ENCODE data around the gene PDE1C.

The PDE1C gene

DNA sequence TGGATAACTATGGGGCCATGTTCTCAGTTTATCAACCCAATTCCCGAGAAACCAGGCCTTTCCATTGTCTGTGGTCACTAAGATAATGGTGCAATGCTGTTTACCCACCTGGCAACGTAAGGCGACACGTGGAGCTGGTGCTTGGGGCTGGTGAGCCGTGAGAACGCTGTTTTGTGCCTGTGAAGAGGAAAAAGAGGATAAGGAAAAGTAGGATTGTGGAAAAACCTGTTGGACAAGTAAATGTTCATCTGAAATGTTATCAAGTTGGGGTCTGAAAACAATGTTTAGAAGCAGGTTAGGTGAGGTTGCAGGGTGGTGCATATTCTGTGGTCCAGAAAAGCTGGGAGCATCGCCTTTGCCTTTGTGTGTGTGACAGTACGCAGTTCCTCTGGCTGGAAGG lies 294.7 kb downstream of the PDE1C start:
- no peak for DNase-seq (ENCODE audit: low spot score)

DNA sequence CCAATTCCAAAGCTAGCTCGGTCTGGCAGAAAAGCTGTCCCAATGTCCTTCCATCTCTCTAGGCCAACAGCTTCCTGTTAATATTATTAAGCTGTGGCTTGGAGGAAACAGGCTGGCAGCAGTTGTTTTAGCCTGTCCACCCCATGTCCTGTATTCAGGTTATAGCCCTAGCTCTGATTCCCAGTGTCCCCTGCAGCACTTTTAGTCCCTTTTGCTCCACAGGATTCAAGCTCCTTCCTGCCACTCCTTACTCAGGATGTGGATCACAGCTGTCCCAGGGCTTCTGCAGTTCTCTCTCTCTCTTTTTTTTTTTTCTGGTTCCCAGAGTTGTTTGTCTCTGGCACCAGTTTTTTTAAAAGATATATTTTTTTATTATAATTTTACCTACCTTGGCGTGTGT lies 298.0 kb downstream of the PDE1C start:
- DNase-seq (ENCODE audit: low spot score) = no peak

DNA sequence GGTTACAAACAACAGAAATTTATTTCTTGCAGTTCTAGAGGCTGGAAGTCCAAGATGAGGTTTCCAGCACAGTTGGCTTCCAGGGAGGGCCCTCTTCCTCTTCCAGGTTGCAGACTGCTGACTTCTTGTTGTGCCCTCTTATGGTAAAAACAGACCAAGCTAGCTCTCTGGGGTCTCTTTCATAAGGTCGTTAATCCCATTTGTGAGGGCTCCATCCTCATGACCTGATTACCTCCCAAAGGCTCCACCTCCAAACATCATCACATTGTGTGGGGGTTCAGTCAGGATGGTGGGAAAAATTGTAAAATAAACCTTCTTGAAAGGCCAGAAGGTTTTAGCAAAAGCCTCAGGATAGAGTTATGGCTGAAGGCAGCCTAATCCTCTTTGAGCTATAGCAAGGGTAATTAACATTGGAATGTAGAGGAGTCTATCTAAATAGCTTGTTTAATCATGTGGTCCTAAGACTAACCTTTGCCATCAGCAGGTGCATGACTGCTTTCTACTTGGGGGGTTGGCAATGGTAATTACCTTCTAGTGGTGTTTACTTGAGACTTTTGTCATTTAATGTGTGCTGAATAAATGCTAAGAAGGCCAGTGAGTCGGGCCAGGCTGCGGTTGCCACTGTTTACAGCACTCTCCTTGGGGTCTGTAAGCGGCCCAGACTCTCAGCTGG lies 302.4 kb downstream of the PDE1C start:
- no peak for DNase-seq (ENCODE audit: low spot score)

DNA sequence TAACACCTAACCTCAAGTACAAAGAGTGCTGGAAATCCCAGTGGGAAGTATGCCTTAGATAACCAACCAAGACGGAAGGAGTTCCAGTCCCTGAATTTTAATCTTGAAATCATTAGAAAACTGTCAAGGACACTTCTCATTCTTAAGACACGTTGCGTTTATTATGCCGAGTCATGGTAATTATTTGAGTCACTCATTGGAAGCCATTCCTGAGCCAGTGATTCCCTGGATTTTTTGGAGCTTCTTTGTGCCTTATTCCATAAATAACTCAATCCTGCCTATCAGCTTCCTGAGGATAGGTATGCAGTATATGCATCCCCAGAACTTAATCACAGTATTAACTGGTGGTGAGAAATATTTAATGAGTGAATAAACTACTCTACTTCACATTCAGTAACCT lies 305.7 kb downstream of the PDE1C start:
- no peak for DNase-seq (ENCODE audit: low spot score)

DNA sequence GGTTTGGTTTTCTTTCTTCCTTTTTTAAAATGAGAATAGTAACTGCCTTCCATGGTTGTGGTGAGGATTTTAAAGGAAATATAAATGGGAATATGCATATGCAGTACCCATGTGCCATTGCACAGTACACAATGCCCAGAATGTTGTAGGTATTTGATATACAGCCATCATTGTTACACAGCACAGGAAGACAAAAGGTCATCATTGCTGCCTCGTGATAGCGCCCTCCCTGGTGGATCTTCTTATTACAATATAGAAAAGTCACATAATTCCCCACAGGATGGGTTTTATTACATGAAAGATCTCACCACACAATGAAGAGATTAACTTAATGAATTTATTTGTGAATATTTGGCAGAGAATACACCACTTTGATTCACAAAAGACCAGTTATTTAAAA lies 306.7 kb downstream of the PDE1C start:
- no peak for DNase-seq (ENCODE audit: low spot score)

DNA sequence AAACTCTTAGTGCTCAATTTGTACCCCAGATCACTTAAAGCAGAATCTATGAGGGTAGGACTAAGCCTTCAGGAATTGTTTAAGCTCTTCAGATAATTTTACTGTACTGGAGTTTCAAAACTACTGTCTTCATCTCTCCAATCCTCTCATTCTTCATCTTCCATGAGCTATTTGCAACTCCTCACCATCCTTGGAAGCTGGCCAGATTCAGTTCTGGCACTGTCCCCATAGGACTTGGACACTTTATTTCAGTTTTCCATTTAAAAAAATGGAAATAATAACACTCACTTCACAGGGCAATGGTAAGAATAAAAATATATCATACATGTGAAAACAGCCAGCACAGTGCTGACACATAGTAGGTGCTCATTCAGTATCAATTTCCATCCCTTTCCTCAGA lies 308.6 kb downstream of the PDE1C start:
- no peak for DNase-seq (ENCODE audit: low spot score)

DNA sequence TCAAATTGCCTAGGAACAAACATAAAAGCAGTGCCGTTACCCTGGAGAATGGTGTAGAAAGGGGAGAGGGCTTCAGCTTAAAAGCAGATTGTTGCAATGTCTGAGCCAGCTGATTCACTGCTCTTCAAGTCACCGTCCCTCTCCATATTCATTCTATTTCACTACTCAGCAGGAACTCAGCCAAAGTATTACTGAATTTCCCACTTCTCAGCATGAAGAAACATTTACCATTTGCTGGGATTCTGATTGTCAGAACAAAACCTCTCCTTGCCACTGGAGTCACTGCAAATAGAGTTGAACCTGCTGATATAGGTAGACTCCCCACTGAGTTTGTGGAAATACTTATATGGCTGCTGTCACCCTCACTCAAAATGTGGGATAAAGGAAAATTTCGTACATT lies 311.5 kb downstream of the PDE1C start:
- DNase-seq (ENCODE audit: low spot score) = no peak

DNA sequence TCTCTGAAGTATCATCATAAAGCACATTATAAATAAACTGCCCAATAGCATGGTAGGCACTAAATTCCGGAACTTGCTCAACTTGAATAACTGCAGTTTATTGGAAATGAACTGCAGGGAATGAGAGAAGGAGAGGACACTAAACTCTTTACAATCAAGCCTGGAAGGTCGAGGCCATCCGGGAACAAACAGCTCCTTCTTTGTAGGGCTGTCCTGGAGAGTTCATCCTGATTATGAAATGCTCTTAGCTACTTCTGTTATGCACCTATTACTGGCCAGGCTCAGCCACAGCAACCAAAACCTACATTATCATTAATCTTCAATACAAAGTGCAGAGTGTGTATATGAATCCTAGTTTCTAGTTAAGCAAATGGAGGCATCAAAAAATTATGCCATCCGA lies 318.5 kb downstream of the PDE1C start:
- DNase-seq (ENCODE audit: low spot score) = no peak

DNA sequence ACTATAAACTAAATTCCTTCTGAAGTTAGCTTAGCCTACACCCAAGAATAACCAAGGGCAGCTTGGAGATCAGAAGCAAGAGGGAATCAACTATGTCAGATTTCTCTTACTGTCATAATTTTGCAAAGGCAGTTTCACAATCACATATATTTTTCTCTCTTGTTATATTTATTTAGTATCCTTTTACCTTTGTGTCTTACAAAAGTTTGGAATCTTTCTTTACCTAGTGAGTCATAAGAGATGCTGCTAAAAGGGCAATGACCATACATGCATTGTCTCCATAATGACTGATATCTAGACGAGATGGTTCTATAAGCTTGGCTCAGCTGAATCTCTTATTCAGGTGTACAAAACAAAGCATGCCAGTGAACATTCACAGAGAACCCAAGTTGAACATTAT lies 322.1 kb downstream of the PDE1C start:
- no peak for DNase-seq (ENCODE audit: low spot score)

DNA sequence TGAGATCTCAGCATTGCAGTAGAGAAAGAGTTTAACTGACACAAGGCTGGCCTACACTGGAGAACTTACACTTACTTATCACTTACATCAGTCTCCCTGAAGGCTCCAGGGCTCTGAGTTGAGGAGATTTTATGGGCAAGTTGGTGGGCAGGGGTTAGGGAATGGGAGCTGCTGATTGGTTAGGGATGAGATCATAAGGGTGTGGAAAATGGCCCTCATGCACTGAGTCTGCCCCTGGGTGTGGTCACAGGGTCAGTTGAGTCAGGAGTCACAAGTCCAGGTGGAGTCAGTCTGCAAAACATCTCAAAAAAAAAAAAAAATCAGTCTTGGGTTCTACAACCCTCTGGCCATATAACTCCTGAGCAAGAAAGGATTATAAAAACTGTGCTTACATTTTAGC lies 322.7 kb downstream of the PDE1C start:
- no peak for DNase-seq (ENCODE audit: low spot score)

DNA sequence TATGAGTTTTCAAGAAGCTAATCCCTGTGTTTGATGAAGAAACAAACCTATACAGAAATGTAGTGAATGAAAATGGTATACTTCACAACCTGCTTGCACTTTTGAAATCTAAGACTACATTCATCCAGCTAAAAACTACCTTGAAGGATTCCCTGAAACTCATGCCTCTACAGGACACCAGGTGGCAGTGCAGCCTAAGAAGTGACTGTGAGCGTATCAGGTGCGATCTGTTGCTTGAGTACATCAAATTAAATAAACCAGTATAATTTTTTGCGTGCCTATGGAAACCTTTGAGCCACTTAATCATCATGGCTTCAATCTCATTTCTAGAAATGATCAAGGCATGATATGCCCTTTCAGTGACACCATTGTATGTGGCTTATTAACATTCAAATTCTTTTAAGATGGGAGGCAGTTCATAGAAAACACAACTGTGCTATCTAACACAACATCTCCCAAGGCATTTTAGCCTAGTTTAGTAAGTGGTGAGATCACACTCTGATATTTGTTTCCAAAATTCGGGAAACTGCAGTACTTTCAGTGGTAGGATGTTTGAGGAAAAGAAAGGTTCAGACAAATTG lies 325.8 kb downstream of the PDE1C start:
- peak; percentile 58 for DNase-seq (ENCODE audit: low spot score)

DNA sequence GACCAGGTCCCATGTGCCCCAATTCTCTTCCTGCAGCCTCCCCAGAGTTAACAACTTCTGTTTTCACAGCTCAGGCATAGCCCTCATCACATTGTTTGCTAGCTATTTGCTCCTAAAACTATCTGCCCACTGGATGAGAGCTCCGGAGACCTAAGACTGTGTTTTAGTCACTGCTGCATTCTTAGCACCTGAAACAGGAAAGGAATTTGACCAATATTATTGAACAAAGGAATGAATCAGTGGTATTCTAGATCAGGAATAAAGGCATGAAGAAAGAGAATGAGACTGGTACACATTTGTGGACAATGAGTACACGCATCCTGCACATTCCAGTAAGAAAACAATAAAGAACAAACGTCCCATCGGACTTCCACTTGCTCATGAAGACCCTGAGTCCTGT lies 328.4 kb downstream of the PDE1C start:
- no peak for DNase-seq (ENCODE audit: low spot score)

DNA sequence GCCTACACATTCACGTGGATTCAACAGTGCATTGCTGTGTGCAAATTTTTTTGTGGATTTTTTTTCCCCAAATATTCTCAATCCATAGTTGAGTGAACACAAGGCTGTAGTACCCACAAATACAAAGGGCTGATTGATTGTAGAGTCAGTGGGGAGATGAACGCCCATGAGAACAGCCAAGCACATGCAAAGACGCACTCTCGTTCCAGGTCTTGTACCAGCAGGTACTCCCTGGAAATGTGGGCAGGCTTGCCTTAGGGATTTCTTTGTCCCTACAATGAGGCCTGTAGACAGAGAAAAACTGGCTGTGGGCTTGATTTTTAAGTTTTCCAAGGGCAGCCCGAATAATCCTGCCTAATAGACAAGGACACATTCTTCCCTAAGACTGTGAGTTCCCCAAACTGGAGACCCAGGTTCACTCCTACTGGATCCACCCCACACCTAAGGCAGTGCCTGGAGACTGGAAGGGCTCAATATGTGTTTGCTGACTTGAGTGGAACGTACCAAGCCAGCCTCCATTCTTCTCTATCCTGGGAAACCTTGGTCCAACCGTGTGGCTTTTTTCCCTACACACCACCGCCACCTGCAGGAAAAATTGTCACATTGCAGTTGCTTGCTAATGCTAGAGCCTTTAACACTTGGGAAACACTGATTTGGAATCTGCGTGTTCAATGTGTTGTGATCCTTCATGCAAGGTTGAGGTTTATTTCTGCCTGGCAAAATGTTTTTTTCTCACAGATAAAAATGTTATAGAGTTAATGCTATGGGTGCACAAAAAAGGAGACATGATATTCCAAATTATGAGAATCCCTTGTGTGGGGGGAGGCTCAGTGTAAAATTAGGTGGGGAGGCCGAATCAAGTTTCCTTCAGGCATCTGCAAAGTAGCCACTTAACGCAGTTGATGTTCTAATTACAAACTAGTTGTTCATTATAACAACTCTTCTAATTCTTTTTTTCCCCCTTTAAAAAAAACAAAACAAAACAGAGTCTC lies 333.9 kb downstream of the PDE1C start:
- peak; percentile 71 for DNase-seq (ENCODE audit: low spot score)

DNA sequence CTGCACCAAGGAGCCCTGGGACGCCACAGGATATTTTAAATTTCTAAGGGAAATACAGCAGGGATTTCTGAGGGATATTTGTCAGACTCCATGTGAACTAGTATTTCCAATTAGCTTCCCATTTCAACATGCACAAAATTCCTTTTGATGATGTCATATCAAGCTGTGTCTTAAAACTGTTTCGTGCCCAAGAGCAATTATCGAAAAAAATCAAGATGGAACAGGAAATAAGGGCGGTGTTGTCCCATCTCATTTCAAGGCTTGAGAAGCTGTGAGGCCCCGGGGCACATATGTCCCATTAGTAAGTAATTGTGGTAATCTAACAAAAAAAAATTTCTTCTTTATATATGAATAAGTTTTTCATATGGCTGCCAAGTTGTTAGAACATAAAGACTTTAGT lies 335.8 kb downstream of the PDE1C start:
- peak; percentile 36 for DNase-seq (ENCODE audit: low spot score)

DNA sequence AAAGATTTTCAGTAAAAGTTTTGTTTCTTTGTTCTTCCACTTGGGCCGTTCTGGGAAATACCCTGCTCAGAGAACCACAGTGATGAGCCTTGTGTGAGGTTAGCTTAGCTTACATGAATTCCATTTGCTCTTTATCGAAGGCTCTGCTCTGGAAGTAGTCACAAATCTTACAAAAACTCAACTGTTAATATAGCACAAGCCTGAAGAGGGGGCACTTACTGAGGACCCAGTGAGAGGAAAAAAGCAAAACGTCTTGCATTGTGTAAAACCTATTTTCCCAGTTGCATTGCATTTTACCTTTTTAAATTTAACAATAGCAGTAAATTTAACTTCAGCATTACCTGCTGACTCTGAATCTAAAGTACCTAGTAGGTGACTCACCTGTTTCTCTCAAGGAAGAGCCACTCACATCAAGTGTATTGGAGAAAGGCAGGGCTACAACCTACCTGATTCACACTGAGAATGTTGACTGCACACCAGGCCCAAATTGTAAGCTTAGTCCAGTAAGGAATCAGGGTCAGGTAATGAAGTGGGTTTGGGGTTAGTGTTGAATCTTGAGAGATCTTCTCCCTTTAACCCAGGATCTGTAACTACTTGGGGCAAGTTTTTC lies 340.9 kb downstream of the PDE1C start:
- DNase-seq (ENCODE audit: low spot score) = no peak

DNA sequence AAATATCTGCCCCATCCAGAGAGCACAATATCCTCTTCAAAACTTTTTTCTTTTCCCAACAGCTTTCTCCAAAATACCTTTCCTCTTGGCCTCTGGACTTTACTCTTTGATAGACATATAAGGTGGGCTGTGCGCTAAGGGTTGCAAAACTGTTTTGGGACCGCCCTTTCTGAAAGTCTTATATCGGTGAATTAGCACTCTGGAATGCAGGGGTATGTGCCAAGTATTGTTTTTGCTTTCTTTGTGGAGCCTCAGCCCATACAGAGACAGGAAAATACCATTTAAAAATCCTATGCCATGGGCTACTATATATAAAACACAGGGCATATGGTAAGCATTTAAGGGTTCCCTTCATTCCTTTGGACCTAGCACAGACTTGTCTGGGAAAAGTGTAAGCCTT lies 345.5 kb downstream of the PDE1C start:
- no peak for DNase-seq (ENCODE audit: low spot score)

DNA sequence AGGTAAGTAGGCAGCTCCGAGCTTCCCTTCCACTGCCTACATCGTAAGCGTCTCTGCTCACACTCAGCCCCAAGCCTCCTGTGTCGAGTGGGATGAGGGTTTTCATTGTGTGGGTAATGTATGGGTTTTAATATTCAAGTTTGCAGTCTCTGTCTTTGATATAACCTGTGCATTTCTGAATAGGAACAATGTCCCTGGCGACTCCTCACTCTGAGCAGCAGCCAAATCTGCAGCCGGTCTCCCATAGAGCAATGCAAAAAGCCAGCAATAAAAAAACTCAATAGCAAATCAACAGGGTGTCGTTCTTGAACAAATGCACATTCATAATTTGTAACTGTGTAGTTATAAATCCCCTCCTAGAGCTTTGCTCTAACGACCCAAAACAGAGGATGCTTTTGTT lies 349.8 kb downstream of the PDE1C start:
- DNase-seq (ENCODE audit: low spot score) = no peak

DNA sequence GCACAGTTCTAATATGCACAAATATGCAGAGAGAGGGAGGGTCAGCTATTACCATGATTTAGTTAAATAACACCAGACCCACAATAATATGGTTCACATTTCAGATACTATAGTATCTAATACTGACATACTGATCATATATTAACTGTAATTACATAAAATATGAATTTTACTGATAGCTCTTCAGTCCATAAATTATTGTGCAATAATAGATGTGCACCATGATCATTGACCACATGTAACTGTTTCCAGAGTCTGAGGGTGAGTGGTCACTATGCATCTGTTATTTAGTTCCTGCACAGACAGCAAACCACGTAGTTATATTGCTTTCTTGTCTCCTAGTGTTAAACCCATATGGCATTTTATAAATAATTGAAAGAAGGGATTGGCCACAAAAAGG lies 353.9 kb downstream of the PDE1C start:
- no peak for DNase-seq (ENCODE audit: low spot score)

DNA sequence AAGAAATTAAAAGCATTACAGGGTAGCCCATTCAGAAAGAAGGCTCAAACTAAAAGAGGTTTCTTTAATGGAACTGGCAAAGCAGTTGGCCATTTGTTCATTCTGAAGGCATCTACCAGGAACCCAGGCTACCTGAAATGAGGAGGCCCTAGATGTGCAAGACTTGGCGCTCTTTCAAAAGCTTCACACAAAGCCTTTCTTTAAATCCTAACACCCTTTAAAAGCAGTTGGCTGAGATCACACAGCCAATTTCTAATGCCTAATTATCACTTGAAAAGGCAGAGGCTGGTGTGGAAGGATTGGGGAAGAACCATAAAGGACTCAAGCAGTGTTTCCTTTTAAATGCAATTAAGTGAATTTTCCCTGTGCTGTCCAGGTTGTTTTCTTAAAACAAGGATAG lies 360.0 kb downstream of the PDE1C start:
- no peak for DNase-seq (ENCODE audit: low spot score)

DNA sequence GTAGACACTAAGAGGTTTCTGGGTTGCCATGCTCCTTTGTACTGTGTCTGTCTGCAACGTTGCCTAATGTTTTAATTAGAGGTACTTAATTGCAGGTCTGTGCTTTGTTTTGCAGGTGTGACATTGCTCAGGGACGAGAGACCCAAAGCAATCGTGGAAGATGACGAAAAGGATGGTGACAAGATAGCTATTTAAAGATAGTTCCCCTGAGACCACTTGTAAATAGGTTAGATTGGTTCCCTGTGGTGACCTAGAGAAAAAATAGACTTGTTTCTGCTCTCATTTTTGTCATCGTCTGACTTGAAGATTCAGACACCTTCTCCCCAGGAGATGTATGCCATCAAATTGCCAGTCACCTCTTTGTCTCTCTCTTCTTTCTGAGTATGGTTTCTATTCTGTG lies 363.1 kb downstream of the PDE1C start:
- no peak for DNase-seq (ENCODE audit: low spot score)

DNA sequence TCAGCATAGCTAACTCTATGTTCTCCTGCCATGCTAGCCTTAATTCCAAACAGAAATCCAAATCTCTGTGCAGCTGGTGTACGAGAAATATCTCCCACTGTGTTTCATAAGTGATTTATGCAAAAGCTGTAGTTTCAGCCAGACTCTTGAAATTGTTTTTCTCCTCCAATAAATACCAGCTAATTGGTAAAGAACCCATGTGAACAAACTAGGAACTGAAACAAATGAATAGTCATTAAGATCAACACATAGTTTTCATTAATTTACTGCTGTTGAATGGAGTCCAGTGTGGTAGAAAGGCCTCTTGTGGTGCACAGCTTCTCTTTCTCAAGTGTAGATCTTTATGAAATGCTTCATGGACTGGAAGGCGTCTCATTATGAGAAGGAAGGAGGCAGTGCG lies 364.8 kb downstream of the PDE1C start:
- DNase-seq (ENCODE audit: low spot score) = no peak

DNA sequence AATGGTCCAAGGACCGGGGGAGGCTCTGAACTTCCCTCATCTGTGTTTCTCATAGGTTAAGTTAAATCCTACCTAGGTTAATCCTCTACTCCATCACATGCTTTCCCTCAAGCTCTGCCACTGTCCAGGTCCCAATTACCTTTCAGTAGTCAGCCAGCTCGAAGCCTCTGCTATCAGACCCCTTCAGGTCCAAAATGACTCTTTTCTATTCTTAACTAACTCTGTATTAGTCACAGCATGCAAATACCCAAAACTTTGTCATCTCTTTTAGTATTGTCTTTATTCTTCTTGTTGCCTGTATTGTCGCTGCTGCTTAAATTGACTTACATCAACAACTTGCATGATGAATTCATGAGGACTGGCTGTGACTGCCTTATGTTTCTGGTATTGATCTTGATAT lies 367.9 kb downstream of the PDE1C start:
- DNase-seq (ENCODE audit: low spot score) = no peak
